OCI-LY3 (cell line): ENCODE results near the gene KCNAB3.

Source experiments
- CTCF ChIP-seq: fragments of 200-600, 300-600 bp; sonication (generic); IDR thresholded peaks from 2 replicates; pipeline ENCODE4 v1.5.1; 2014; ENCODE audit warnings: antibody characterized with exemption, low read length, low read depth
- EZH2phosphoT487 ChIP-seq: fragments of 200-600 bp; shearing (Covaris generic); IDR thresholded peaks from 2 replicates; pipeline ENCODE4 v1.6.1; 2018; ENCODE audit warnings: antibody characterized with exemption, mixed run types, low read depth

GRCh38 chr17:7932949-7933348 is 3.3 kb upstream of the KCNAB3 start:
- no peak for TF ChIP-seq CTCF
- no peak for TF ChIP-seq EZH2phosphoT487
